WERI-Rb-1 (cell line): Measurements from ENCODE around the gene LEMD2.

Experiments used
- DNase-seq: peaks from one replicate; pipeline ENCODE4 v3.0.0-alpha.2; 2020
- H3K27ac ChIP-seq: fragments of 250-450 bp; sonication (Bioruptor Pico); 2 replicates; pipeline ENCODE4 v1.5.1; 2020; ENCODE audit warnings: mild to moderate bottlenecking, moderate library complexity
- H3K27me3 ChIP-seq: fragments of 250-450 bp; sonication (Bioruptor Pico); 2 replicates; pipeline ENCODE4 v1.5.1; 2021; ENCODE audit warnings: mild to moderate bottlenecking, low read depth, moderate library complexity; ENCODE audit not compliant: insufficient read depth, severe bottlenecking
- H3K36me3 ChIP-seq: fragments of 250-450 bp; sonication (Bioruptor Pico); 2 replicates; pipeline ENCODE4 v1.5.1; 2020; ENCODE audit warnings: mild to moderate bottlenecking, moderate library complexity
- H3K4me3 ChIP-seq: 2 replicates; pipeline ENCODE4 v1.5.1; 2011; ENCODE audit warnings: low read depth, mild to moderate bottlenecking, control low read depth, low read length
- H3K9me3 ChIP-seq: fragments of 250-450 bp; sonication (Bioruptor Pico); 2 replicates; pipeline ENCODE4 v1.5.1; 2021; ENCODE audit warnings: mild to moderate bottlenecking, moderate library complexity; ENCODE audit not compliant: severe bottlenecking
- CTCF ChIP-seq: IDR thresholded peaks from 2 replicates; pipeline ENCODE4 v1.5.1; 2011; ENCODE audit warnings: low read depth, mild to moderate bottlenecking, control low read depth, inconsistent platforms, low read length

Gene LEMD2

DNA sequence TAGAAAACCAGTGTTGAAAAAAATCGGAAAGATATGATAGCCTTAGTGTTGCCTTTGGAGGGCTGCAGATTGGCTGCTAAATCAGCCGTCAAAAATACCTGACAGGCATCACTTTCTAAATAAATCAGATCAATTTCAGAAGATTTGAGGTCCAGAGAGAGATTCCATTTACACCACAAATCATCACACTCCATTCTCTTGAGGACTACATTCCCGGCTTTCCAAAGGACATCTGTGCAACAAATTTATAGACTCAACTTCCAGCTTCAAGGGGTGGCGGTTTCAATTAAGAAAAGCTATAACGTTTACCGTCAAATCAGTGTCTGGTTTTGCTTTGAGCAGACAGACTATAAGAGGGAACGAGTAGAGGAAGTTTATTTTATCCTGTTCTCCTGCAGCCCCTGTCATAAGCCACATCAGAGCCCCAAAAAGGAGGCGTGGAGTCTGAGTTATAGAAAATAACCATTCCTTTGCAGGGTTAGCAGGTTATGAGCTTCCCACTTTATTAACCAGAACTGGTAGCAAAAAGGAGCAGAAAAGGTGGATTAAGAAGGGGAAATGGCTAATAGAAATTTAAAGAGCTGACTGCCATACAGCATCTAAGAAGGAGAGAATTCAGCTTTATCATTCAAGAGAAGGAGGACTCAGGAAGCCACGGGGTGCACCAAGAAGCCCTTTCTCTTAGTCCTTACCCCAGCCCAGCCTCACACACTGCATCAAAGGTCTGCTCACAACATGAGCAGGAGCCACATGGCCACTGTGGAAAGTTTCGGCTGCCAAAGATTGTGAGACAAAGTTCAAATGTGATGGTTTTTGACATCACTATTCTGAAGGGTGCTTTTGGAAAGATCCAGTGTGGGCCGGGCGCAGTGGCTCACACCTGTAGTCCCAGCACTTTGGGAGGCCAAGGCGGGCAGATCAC lies 64.6 kb downstream of the LEMD2 start:
- H3K36me3 ChIP-seq = no peaks in the 10 kb centered on the region
- H3K27ac ChIP-seq = no peak overlapping the region
- TF ChIP-seq CTCF = no peak
- no peak overlapping the region for H3K4me3 ChIP-seq
- no peak for DNase-seq
- no peaks in the 10 kb centered on the region for H3K9me3 ChIP-seq
- no peaks in the 10 kb centered on the region for H3K27me3 ChIP-seq

GRCh38 chr6:33723371-33724085 lies 65.4 kb downstream of the LEMD2 start:
- Histone ChIP-seq H3K36me3 (no peaks in the 10 kb centered on the region), H3K4me3 (no peak overlapping the region), H3K27me3 (no peaks in the 10 kb centered on the region), H3K27ac (no peak overlapping the region), H3K9me3 (no peaks in the 10 kb centered on the region)
- DNase-seq = no peak
- TF ChIP-seq CTCF = no peak

DNA sequence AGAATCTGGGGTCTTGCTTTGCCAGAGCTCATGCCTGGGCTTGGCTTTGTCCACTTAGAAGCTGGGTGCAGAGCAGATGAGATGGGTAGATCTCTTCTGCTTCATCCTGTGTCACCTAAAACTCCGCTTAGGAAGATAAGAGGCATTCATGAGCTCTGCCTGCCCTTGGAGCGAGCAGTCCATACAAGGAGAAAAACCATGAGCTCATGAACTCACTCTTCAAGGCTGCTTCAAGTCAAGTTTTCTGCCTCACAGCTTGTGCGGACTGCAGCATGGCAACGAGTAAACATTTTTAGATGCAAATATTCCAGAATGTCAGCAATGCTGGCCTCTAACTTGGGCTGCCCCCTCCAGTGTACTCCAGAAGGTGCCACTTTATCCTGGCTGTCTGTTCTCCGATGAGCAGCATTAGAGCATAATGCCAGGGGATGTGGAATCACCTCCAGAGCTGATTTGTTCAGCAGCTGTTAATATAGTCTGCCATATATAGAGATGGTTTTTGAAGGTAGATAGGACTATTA lies 66.8 kb downstream of the LEMD2 start:
- DNase-seq = no peak
- no peak for TF ChIP-seq CTCF
- H3K27ac ChIP-seq = no peak overlapping the region
- no peak overlapping the region for H3K4me3 ChIP-seq
- no peaks in the 10 kb centered on the region for H3K36me3 ChIP-seq
- no peaks in the 10 kb centered on the region for H3K9me3 ChIP-seq
- H3K27me3 ChIP-seq = no peaks in the 10 kb centered on the region

- H3K27me3 ChIP-seq = no peaks in the 10 kb centered on the region
- H3K36me3 ChIP-seq = no peaks in the 10 kb centered on the region
- H3K4me3 ChIP-seq = no peak overlapping the region
- TF ChIP-seq CTCF = no peak
- no peak for DNase-seq
- no peak overlapping the region for H3K27ac ChIP-seq
- no peaks in the 10 kb centered on the region for H3K9me3 ChIP-seq
Observed at GRCh38 chr6:33721508-33721907, 67.4 kb downstream of the LEMD2 start.
